HG02938 (cell line): Measurements from ENCODE around the gene SLC13A5.
"Not testable (repeated sequence)": the region's sequence is repeated elsewhere in the genome, so short reads cannot be mapped to it uniquely, and the experiment has no call there.

Experiments
- ATAC-seq: cut with Tn5 transposase; IDR thresholded peaks from one replicate; pipeline ENCODE4 v1.9.1; 2021; ENCODE audit warnings: mild to moderate bottlenecking, moderate library complexity; ENCODE audit not compliant: unreplicated experiment

SLC13A5 gene

GRCh38 chr17:6711081-6711674, 2.0 kb downstream of the SLC13A5 start:
- ATAC-seq, result no peak

- no peak for ATAC-seq
These were observed 2.9 kb downstream of the SLC13A5 start for GRCh38 chr17:6710317-6710716.

- no peak for ATAC-seq
These were observed 4.7 kb downstream of the SLC13A5 start for GRCh38 chr17:6708357-6708961.

- ATAC-seq, result no peak
These were observed 6.2 kb downstream of the SLC13A5 start for GRCh38 chr17:6706996-6707395.

- no peak for ATAC-seq
These were observed 6.7 kb downstream of the SLC13A5 start for GRCh38 chr17:6706499-6706898.

GRCh38 chr17:6704470-6705052, 8.6 kb downstream of the SLC13A5 start:
- ATAC-seq, result no peak

- ATAC-seq, result no peak
These were observed 9.4 kb downstream of the SLC13A5 start for GRCh38 chr17:6703751-6704150.

- no peak for ATAC-seq
These were observed 10.5 kb downstream of the SLC13A5 start for GRCh38 chr17:6702567-6703215.

GRCh38 chr17:6701719-6702118, 11.4 kb downstream of the SLC13A5 start:
- ATAC-seq, result no peak

- ATAC-seq, result no peak
These were observed 12.2 kb downstream of the SLC13A5 start for GRCh38 chr17:6700948-6701307.

- ATAC-seq, result no peak
These were observed 12.9 kb downstream of the SLC13A5 start for GRCh38 chr17:6699997-6700947.

GRCh38 chr17:6698004-6698403, 15.2 kb downstream of the SLC13A5 start:
- ATAC-seq, result no peak

- ATAC-seq, result no peak
These were observed 16.3 kb downstream of the SLC13A5 start for GRCh38 chr17:6696906-6697305.

- no peak for ATAC-seq
These were observed 17.6 kb downstream of the SLC13A5 start for GRCh38 chr17:6695565-6695964.

- no peak for ATAC-seq
These were observed 18.1 kb downstream of the SLC13A5 start for GRCh38 chr17:6695051-6695450.

GRCh38 chr17:6691958-6692357, 21.2 kb downstream of the SLC13A5 start:
- ATAC-seq, result not testable (repeated sequence)

GRCh38 chr17:6691546-6691945, 21.6 kb downstream of the SLC13A5 start:
- ATAC-seq, result no peak

- no peak for ATAC-seq
These were observed 22.5 kb downstream of the SLC13A5 start for GRCh38 chr17:6690641-6691040.

- no peak for ATAC-seq
These were observed 24.2 kb downstream of the SLC13A5 start for GRCh38 chr17:6688944-6689343.

- ATAC-seq, result no peak
These were observed 27.1 kb downstream of the SLC13A5 start for GRCh38 chr17:6686026-6686425.
